HepG2 (cell line): Measurements from ENCODE around the gene IQGAP3. TPM values are rescaled to one million over a fixed set of nuclear protein-coding genes. Genes with fewer than 3 reads are reported as not detected.
A peak's percentile ranks its signal among the peaks of the same experiment; 100 is the strongest.

Experiments used
- CBX2 ChIP-seq, 2 experiments: fragments of 200-600 bp in 1 of 2; sonication (generic); formaldehyde crosslinking in 1 of 2; IDR thresholded peaks; 2 replicates each; pipeline versions ENCODE4 v1.7.0 to v1.8.1; 2018 to 2022; ENCODE audit warnings: low read depth in 2 of 2, low read length in 1 of 2, mild to moderate bottlenecking in 1 of 2, missing genetic modification reagents in 1 of 2
- ELF4 ChIP-seq: sonication (generic); formaldehyde crosslinking; IDR thresholded peaks from 2 replicates; pipeline ENCODE4 v1.5.0; 2020; ENCODE audit warnings: missing genetic modification reagents, mild to moderate bottlenecking, moderate library complexity, borderline replicate concordance
- FOXO4 ChIP-seq: sonication (generic); formaldehyde crosslinking; conservative IDR thresholded peaks from 2 replicates; pipeline ENCODE4 v1.8.1; 2023; ENCODE audit warnings: missing genetic modification reagents
- HOXD1 ChIP-seq: sonication (generic); formaldehyde crosslinking; IDR thresholded peaks from 2 replicates; pipeline ENCODE4 v1.5.0; 2020; ENCODE audit warnings: missing genetic modification reagents
- ISX ChIP-seq: sonication (generic); formaldehyde crosslinking; conservative IDR thresholded peaks from 2 replicates; pipeline ENCODE4 v1.5.0; 2020; ENCODE audit warnings: missing genetic modification reagents
- KDM3A ChIP-seq: IDR thresholded peaks from 2 replicates; pipeline ENCODE4 v1.6.1; 2018; ENCODE audit warnings: low read depth, missing compliant biosample characterization
- MEF2D ChIP-seq: sonication (generic); formaldehyde crosslinking; IDR thresholded peaks from 2 replicates; pipeline ENCODE4 v1.5.1; 2020; ENCODE audit warnings: mild to moderate bottlenecking, missing genetic modification reagents
- RBFOX2 ChIP-seq: fragments of 200-400 bp; formaldehyde crosslinking; IDR thresholded peaks from 2 replicates; pipeline ENCODE4 v1.6.1; 2017; ENCODE audit warnings: low read depth, mild to moderate bottlenecking, low read length
- REL ChIP-seq: sonication (generic); formaldehyde crosslinking; conservative IDR thresholded peaks from 2 replicates; pipeline ENCODE4 v1.8.0; 2022; ENCODE audit warnings: mild to moderate bottlenecking, missing genetic modification reagents, moderate library complexity
- RELA ChIP-seq: sonication (generic); formaldehyde crosslinking; IDR thresholded peaks from 2 replicates; pipeline ENCODE4 v1.4.0; 2020; ENCODE audit warnings: missing genetic modification reagents
- SP5 ChIP-seq: IDR thresholded peaks from 2 replicates; pipeline ENCODE4 v1.6.1; 2016; ENCODE audit warnings: low read depth, borderline replicate concordance
- STAT5B ChIP-seq: sonication (generic); formaldehyde crosslinking; IDR thresholded peaks from 2 replicates; pipeline ENCODE4 v1.4.0; 2020; ENCODE audit warnings: missing genetic modification reagents
- UBTF ChIP-seq: sonication (generic); formaldehyde crosslinking; IDR thresholded peaks from 2 replicates; pipeline ENCODE4 v1.4.0; 2020; ENCODE audit warnings: mild to moderate bottlenecking, missing genetic modification reagents
- ZFX ChIP-seq: sonication (generic); formaldehyde crosslinking; IDR thresholded peaks from 2 replicates; pipeline ENCODE4 v1.4.0; 2020; ENCODE audit warnings: mild to moderate bottlenecking, low read depth, missing genetic modification reagents, moderate library complexity
- ZNF264 ChIP-seq: sonication (generic); formaldehyde crosslinking; IDR thresholded peaks from 2 replicates; pipeline ENCODE4 v1.4.0; 2020; ENCODE audit warnings: missing genetic modification reagents
- ZNF3 ChIP-seq: IDR thresholded peaks from 2 replicates; pipeline ENCODE4 v1.7.0; 2017; ENCODE audit warnings: inconsistent platforms
- ZNF546 ChIP-seq: sonication (generic); formaldehyde crosslinking; conservative IDR thresholded peaks from 2 replicates; pipeline ENCODE4 v1.8.1; 2023; ENCODE audit warnings: mild to moderate bottlenecking, missing genetic modification reagents
- ZNF563 ChIP-seq: sonication (generic); formaldehyde crosslinking; IDR thresholded peaks from 2 replicates; pipeline ENCODE4 v1.8.0; 2022; ENCODE audit warnings: mild to moderate bottlenecking, moderate library complexity, missing genetic modification reagents
- ZNF7 ChIP-seq: IDR thresholded peaks from 2 replicates; pipeline ENCODE4 v1.6.1; 2016; ENCODE audit warnings: missing biosample characterization, missing genetic modification reagents
- ZNF772 ChIP-seq: sonication (generic); formaldehyde crosslinking; IDR thresholded peaks from 2 replicates; pipeline ENCODE4 v1.5.0; 2020; ENCODE audit warnings: mild to moderate bottlenecking, missing genetic modification reagents
- ZNF781 ChIP-seq: sonication (generic); formaldehyde crosslinking; IDR thresholded peaks from 2 replicates; pipeline ENCODE4 v1.5.1; 2020; ENCODE audit warnings: borderline replicate concordance, mild to moderate bottlenecking, missing genetic modification reagents; ENCODE audit errors: not compliant biosample characterization
- ZSCAN12 ChIP-seq: sonication (generic); formaldehyde crosslinking; IDR thresholded peaks from 2 replicates; pipeline ENCODE4 v1.9.0; 2021; ENCODE audit warnings: mild to moderate bottlenecking, missing genetic modification reagents
- polyA plus RNA-seq, 8 experiments: library from polyadenylated mRNA; depleted of rRNA in 3 of 8; stranded (reverse) in 7 of 8; unstranded in 1 of 8; fragments of >200 nt; fragmentation: Illumina TruSeq in 4 of 8; extraction: Trizol in 4 of 8; gene quantifications; 2 replicates each; pipeline versions ENCODE4 v1.2.1 to v1.2.3, GENCODE V29; 2011 to 2016; ENCODE audit warnings: low read depth in 4 of 8, missing spikeins in 1 of 8, mixed read lengths in 1 of 8; ENCODE audit not compliant: insufficient read depth in 1 of 8
- total RNA-seq, 5 experiments: library from RNA; depleted of rRNA; stranded (reverse); fragments of >200 nt; fragmentation: Illumina TruSeq; extraction: Trizol; gene quantifications; 2 replicates each; pipeline ENCODE4 v1.2.3, GENCODE V29; 2016; ENCODE audit warnings: low read depth in 1 of 5
- TF ChIP-seq, protein P1 (sequence below): sonication (generic); formaldehyde crosslinking; IDR thresholded peaks from 2 replicates; pipeline ENCODE4 v1.5.0; 2020; ENCODE audit warnings: mild to moderate bottlenecking, missing genetic modification reagents

IQGAP3 gene
- total and polyA plus RNA-seq, 2 of the 13 experiments (the other 11 are each of a cell fraction or from before 2014, with no cell fraction given), result 13.5 to 14.1 TPM

DNA sequence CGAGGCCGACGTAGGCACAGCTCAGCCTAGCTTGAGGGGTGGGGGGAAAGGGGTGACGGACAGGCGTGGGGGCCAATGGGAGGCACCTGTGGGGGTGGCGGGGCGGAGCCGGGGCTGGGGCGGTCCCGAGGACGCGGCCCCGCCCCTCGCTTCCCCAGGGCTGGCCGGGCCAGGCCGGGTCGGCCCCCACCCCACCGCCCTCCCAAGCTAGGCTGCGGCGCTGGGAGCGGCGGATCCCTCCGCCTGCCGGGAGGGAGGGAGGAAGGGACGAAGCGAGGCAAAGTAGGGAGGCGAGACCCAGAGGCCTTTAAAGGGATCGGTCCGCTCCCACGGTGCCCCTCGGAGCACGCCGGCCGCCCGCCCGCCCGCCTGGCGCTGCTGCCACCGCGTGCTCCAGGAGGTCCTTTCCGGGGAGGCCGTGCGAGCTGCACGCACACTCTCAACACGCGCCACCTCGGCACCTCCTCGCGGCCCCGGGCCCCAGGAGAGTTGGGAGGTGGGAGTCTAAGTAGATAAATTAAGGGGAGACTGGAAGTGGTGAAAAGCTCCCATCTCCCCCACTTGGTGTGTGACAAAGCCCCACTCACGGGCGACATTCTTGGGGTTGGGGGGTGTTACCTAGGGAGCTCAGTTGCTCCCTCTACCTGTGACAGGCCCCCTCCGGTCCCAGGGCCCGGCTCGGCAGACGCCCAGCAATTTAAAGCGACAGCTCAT is 71.4 kb downstream of the IQGAP3 start (continued):
- TF ChIP-seq ZNF781 (CRISPR knock-in tag) (no peak), REL (CRISPR knock-in tag) (0 out of 2 replicates have a peak, but pooled peaks have one; percentile 55), ZNF546 (0 out of 2 replicates have a peak, but pooled peaks have one; percentile 66), RELA (0 out of 2 replicates have a peak, but pooled peaks have one; percentile 66), FOXO4 (CRISPR knock-in tag) (peak; percentile 95; the same call in 1 of the 2 replicates), STAT5B (no peak), ISX (CRISPR knock-in tag) (no peak), ZNF772 (CRISPR knock-in tag) (peak; percentile 51), HOXD1 (CRISPR knock-in tag) (0 out of 2 replicates have a peak, but pooled peaks have one; percentile 58), ZNF7 (CRISPR knock-in tag) (no peak), ZSCAN12 (peak; percentile 45; the same call in 1 of the 2 replicates), ZNF563 (CRISPR knock-in tag) (peak; percentile 57; the same call in 1 of the 2 replicates), ZNF264 (CRISPR knock-in tag) (no peak; the same call in 1 of the 2 replicates), ELF4 (CRISPR knock-in tag) (no peak), CBX2 (IDR thresholded peaks at IDR 0.05; ENCODE audit: low read depth, low read length) (no peak), CBX2 (CRISPR knock-in tag; IDR thresholded peaks at IDR 0.05; ENCODE audit: low read depth) (no peak), RBFOX2 (peak; percentile 91), UBTF (peak; percentile 88), KDM3A (0 out of 2 replicates have a peak, but pooled peaks have one; percentile 78), ZNF3 (CRISPR knock-in tag) (no peak), SP5 (CRISPR knock-in tag) (peak; percentile 70; the same call in 1 of the 2 replicates), MEF2D (CRISPR knock-in tag) (peak; percentile 19; the same call in 1 of the 2 replicates), ZFX (peak; percentile 88)
- TF ChIP-seq, protein P1, sequence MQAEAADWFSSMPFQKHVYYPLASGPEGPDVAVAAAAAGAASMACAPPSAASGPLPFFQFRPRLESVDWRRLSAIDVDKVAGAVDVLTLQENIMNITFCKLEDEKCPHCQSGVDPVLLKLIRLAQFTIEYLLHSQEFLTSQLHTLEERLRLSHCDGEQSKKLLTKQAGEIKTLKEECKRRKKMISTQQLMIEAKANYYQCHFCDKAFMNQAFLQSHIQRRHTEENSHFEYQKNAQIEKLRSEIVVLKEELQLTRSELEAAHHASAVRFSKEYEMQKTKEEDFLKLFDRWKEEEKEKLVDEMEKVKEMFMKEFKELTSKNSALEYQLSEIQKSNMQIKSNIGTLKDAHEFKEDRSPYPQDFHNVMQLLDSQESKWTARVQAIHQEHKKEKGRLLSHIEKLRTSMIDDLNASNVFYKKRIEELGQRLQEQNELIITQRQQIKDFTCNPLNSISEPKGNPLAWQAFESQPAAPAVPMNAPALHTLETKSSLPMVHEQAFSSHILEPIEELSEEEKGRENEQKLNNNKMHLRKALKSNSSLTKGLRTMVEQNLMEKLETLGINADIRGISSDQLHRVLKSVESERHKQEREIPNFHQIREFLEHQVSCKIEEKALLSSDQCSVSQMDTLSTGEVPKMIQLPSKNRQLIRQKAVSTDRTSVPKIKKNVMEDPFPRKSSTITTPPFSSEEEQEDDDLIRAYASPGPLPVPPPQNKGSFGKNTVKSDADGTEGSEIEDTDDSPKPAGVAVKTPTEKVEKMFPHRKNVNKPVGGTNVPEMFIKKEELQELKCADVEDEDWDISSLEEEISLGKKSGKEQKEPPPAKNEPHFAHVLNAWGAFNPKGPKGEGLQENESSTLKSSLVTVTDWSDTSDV (CRISPR knock-in tag), result peak; percentile 71; the same call in 1 of the 2 replicates
